Mesothelial cell of epicardium (in vitro differentiated cells): ENCODE data around the gene PKNOX1. TPM values are rescaled to one million over a fixed set of nuclear protein-coding genes. Genes with fewer than 3 reads are reported as not detected.
"Not testable (repeated sequence)": the region's sequence is repeated elsewhere in the genome, so short reads cannot be mapped to it uniquely, and the experiment has no call there.

Source experiments
- DNase-seq, 2 experiments: peaks; one replicate each; pipeline ENCODE4 v3.0.0; 2021; ENCODE audit warnings: low spot score in 2 of 2; ENCODE audit not compliant: unreplicated experiment in 2 of 2
- H3K27ac Mint-ChIP-seq: 2 replicates; pipeline ENCODE4 v1.8.0; 2021; ENCODE audit warnings: mixed read lengths
- H3K27me3 Mint-ChIP-seq: 2 replicates; pipeline ENCODE4 v1.8.0; 2021; ENCODE audit warnings: low read depth, mixed read lengths
- H3K36me3 Mint-ChIP-seq: 2 replicates; pipeline ENCODE4 v1.8.0; 2021; ENCODE audit warnings: mixed read lengths
- H3K4me1 Mint-ChIP-seq: 2 replicates; pipeline ENCODE4 v1.8.0; 2021; ENCODE audit warnings: mixed read lengths
- H3K4me3 Mint-ChIP-seq: 2 replicates; pipeline ENCODE4 v1.8.0; 2021; ENCODE audit warnings: mild to moderate bottlenecking, moderate library complexity, mixed read lengths
- H3K9me3 Mint-ChIP-seq: 2 replicates; pipeline ENCODE4 v1.8.0; 2021; ENCODE audit warnings: mixed read lengths
- microRNA-seq: library from miRNA; unstranded; fragments of <30 nt; microRNA quantifications from one replicate; pipeline ENCODE4 v1.2.0, GENCODE V29; 2021; ENCODE audit warnings: inconsistent platforms, mixed read lengths
- total RNA-seq: library from RNA; stranded (reverse); gene quantifications from 3 replicates; pipeline ENCODE4 v1.2.1, GENCODE V29; 2021

PKNOX1 gene
- total RNA-seq, 1 donor from 2014 or later: 31.9 TPM

- not testable (repeated sequence) for H3K4me1 Mint-ChIP-seq, H3K27ac Mint-ChIP-seq, H3K27me3 Mint-ChIP-seq, H3K9me3 Mint-ChIP-seq, H3K36me3 Mint-ChIP-seq, DNase-seq, H3K4me3 Mint-ChIP-seq
Observed at GRCh38 chr21:43076643-43077042, 102.3 kb downstream of the PKNOX1 start.

- not testable (repeated sequence) for H3K36me3 Mint-ChIP-seq, DNase-seq, H3K27me3 Mint-ChIP-seq, H3K4me3 Mint-ChIP-seq, H3K9me3 Mint-ChIP-seq, H3K27ac Mint-ChIP-seq, H3K4me1 Mint-ChIP-seq
Observed at GRCh38 chr21:43082587-43083300, 108.4 kb downstream of the PKNOX1 start.

Small RNAs within 50 kb of the gene (microRNA-seq; reads per million reads assigned to microRNA genes)
- gene MIR5692B: not detected

Other genes starting within 250 kb of the PKNOX1 start
- gene WDR4, start 95.0 kb upstream of the PKNOX1 start, total RNA-seq: 19.9 to 21.7 TPM (median 19.9 TPM) in 3 replicates
- 34.1 to 36.7 TPM (median 34.4 TPM) in 3 replicates for gene NDUFV3, start 81.3 kb upstream of the PKNOX1 start, total RNA-seq
- 2.9 to 4.5 TPM (median 4.5 TPM) in 3 replicates for gene ERVH48-1, start 48.9 kb upstream of the PKNOX1 start, total RNA-seq
- 30.2 to 32.1 TPM (median 31.4 TPM) in 3 replicates for gene CBS, start 101.3 kb downstream of the PKNOX1 start, total RNA-seq
- gene U2AF1, start 133.0 kb downstream of the PKNOX1 start, total RNA-seq: 44.4 to 62.1 TPM (median 53.1 TPM) in 3 replicates
- gene CRYAA, start 194.4 kb downstream of the PKNOX1 start, total RNA-seq: not detected in 3 replicates